AG04450 (cell line): ENCODE data around the gene IMMP2L. TPM values are rescaled to one million over a fixed set of nuclear protein-coding genes. Genes with fewer than 3 reads are reported as not detected.

Experiments
- CTCF ChIA-PET: fragments of 300-600, 350-600 bp; formaldehyde crosslinking; extraction: SDS; loops from one replicate; lab custom pipeline; 2022; ENCODE audit warnings: antibody characterized with exemption, inconsistent platforms; lab: Charles Lee
- POLR2A ChIA-PET: fragments of 350-600 bp; formaldehyde crosslinking; extraction: SDS; loops from one replicate; lab custom pipeline; 2021; ENCODE audit warnings: antibody characterized with exemption, inconsistent platforms; lab: Yijun Ruan, JAX
- DNase-seq: peaks from one replicate; pipeline ENCODE4 v3.0.0-alpha.2; 2011; ENCODE audit warnings: low read depth, low spot score
- H3K27ac ChIP-seq: one replicate; pipeline ENCODE4 v1.5.1; 2012; ENCODE audit warnings: low read depth, low read length, control low read depth
- H3K27me3 ChIP-seq: one replicate; pipeline ENCODE4 v1.6.0; 2012; ENCODE audit warnings: low read length; ENCODE audit not compliant: control insufficient read depth, insufficient read depth
- H3K4me3 ChIP-seq: 2 replicates; pipeline ENCODE4 v1.5.1; 2011; ENCODE audit warnings: mild to moderate bottlenecking, low read depth, low read length, control low read depth
- H3K9me3 ChIP-seq: 2 replicates; pipeline ENCODE4 v1.5.1; 2012; ENCODE audit warnings: low read length; ENCODE audit not compliant: control insufficient read depth, insufficient read depth
- polyA plus RNA-seq: library from polyadenylated mRNA; depleted of rRNA; stranded (reverse); fragments of >200 nt; gene quantifications from 2 replicates; pipeline ENCODE4 v1.2.3, GENCODE V29; 2011
- TF ChIP-seq, protein P1 (sequence below): IDR thresholded peaks from 2 replicates; pipeline ENCODE4 v1.5.1; 2011; ENCODE audit warnings: low read depth, low read length, control low read depth, inconsistent platforms

Gene IMMP2L
- polyA plus RNA-seq, 1 experiment: 8.0 TPM

DNA sequence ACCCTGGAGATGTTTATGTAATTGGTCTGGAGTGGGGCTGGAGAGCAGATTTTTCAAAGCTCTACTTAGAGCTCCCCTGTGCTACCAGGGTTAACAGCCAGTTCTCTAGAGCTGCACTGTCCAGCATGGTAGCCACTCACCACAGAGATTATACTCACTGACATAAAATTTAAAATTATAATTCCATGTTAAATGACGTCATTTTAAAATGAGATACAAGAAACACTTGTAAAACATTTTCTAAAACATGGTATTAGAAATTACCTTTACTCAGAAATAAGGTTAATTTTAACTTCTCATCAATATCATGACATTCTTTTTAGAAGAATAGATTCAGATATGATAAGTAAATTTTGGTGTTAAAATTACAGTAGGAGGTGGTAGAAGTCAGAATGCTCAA lies 777.5 kb downstream of the IMMP2L start:
- TF ChIP-seq, protein P1, sequence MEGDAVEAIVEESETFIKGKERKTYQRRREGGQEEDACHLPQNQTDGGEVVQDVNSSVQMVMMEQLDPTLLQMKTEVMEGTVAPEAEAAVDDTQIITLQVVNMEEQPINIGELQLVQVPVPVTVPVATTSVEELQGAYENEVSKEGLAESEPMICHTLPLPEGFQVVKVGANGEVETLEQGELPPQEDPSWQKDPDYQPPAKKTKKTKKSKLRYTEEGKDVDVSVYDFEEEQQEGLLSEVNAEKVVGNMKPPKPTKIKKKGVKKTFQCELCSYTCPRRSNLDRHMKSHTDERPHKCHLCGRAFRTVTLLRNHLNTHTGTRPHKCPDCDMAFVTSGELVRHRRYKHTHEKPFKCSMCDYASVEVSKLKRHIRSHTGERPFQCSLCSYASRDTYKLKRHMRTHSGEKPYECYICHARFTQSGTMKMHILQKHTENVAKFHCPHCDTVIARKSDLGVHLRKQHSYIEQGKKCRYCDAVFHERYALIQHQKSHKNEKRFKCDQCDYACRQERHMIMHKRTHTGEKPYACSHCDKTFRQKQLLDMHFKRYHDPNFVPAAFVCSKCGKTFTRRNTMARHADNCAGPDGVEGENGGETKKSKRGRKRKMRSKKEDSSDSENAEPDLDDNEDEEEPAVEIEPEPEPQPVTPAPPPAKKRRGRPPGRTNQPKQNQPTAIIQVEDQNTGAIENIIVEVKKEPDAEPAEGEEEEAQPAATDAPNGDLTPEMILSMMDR: no peak
- ChIA-PET POLR2A (no interaction called here), CTCF (no interaction called here)
- Histone ChIP-seq H3K9me3 (no peaks in the 10 kb centered on the region), H3K4me3 (no peak overlapping the region), H3K27me3 (no peaks in the 10 kb centered on the region), H3K27ac (no peak overlapping the region)
- no peak for DNase-seq

DNA sequence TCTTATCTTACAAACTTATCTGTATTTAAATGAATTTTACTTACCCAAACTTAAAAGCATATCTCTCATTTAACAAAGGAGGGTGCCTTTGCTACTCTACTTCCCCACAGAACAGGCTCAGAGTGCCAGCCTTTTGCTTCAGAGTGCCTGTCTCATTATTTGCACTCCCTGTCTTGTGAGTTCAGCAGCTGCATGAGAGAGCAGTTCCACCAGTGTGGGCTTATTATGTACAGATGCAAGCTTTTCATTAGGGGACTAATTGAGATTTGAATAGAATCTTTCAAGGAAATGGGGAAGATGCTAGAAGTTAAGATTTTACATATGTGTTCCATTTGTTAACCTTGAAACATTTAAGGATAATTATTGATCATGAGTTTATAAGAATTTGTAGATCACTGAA lies 781.6 kb downstream of the IMMP2L start:
- TF ChIP-seq, protein P1: no peak
- no peaks in the 10 kb centered on the region for H3K27me3 ChIP-seq
- DNase-seq: no peak
- H3K9me3 ChIP-seq: no peaks in the 10 kb centered on the region
- H3K27ac ChIP-seq: no peak overlapping the region
- CTCF ChIA-PET: no interaction called here
- POLR2A ChIA-PET: no interaction called here
- H3K4me3 ChIP-seq: no peak overlapping the region

- DNase-seq: no peak
- POLR2A ChIA-PET: no interaction called here
- Histone ChIP-seq H3K27ac (no peak overlapping the region), H3K27me3 (no peaks in the 10 kb centered on the region), H3K4me3 (no peak overlapping the region), H3K9me3 (no peaks in the 10 kb centered on the region)
- TF ChIP-seq, protein P1: no peak
- CTCF ChIA-PET: no interaction called here
Observed at GRCh38 chr7:110779339-110779738, 783.0 kb downstream of the IMMP2L start.

GRCh38 chr7:110775046-110775445 lies 787.2 kb downstream of the IMMP2L start:
- ChIA-PET POLR2A (no interaction called here), CTCF (no interaction called here)
- peak; percentile 15 for DNase-seq

DNA sequence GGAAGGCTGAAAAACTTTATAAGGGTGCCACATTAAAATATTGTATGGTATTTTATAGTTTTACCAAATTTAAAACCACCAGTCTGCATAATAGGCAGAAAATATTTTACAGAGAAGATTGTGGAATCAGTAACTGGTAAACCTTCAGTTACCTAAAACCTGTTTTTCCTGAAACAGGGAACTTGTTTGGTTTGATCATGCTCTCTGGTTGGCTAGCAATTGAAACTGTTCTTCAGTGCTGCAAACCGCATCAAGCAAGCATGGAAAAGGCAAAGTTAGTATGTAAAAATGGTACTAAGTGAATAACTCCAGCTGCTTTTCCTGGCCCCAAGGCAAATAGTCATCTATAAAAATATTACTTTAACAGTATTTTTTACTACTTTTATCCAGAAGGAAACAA lies 788.2 kb downstream of the IMMP2L start:
- ChIA-PET CTCF (no interaction called here), POLR2A (no interaction called here)
- TF ChIP-seq, protein P1: no peak
- no peak for DNase-seq
- no peaks in the 10 kb centered on the region for H3K27me3 ChIP-seq
- no peaks in the 10 kb centered on the region for H3K9me3 ChIP-seq
- H3K27ac ChIP-seq: no peak overlapping the region
- H3K4me3 ChIP-seq: no peak overlapping the region

More at GRCh38 chr7:110775046-110775445, 787.2 kb downstream of the IMMP2L start:
- TF ChIP-seq, protein P1: no peak
- Histone ChIP-seq H3K4me3 (no peak overlapping the region), H3K27me3 (no peaks in the 10 kb centered on the region), H3K27ac (no peak overlapping the region), H3K9me3 (no peaks in the 10 kb centered on the region)
